PC-9 (cell line): ENCODE data around the gene APELA.

Source experiments
- EZH2 ChIP-seq: fragments of 200-600 bp; sonication (generic); IDR thresholded peaks from 2 replicates; pipeline ENCODE4 v1.8.0; 2017; ENCODE audit warnings: antibody characterized with exemption, low read depth
- TF ChIP-seq, protein P1 (sequence below): fragments of 200-600 bp; sonication (generic); conservative IDR thresholded peaks from 2 replicates; pipeline ENCODE4 v1.6.1; 2017; ENCODE audit warnings: mixed run types, antibody characterized with exemption, mild to moderate bottlenecking, moderate library complexity

- TF ChIP-seq, protein P1, sequence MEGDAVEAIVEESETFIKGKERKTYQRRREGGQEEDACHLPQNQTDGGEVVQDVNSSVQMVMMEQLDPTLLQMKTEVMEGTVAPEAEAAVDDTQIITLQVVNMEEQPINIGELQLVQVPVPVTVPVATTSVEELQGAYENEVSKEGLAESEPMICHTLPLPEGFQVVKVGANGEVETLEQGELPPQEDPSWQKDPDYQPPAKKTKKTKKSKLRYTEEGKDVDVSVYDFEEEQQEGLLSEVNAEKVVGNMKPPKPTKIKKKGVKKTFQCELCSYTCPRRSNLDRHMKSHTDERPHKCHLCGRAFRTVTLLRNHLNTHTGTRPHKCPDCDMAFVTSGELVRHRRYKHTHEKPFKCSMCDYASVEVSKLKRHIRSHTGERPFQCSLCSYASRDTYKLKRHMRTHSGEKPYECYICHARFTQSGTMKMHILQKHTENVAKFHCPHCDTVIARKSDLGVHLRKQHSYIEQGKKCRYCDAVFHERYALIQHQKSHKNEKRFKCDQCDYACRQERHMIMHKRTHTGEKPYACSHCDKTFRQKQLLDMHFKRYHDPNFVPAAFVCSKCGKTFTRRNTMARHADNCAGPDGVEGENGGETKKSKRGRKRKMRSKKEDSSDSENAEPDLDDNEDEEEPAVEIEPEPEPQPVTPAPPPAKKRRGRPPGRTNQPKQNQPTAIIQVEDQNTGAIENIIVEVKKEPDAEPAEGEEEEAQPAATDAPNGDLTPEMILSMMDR, result no peak
- TF ChIP-seq EZH2, result no peak
These were observed 27.4 kb downstream of the APELA start for GRCh38 chr4:164904336-164904735.
